Measurements from ENCODE around the gene FHOD1. TPM values are rescaled to one million over a fixed set of nuclear protein-coding genes. Genes with fewer than 3 reads are reported as not detected.

Gene FHOD1
- total RNA-seq, 4 donors from 2014 or later = 1.9 to 7.4 (median 5.3) TPM

DNA sequence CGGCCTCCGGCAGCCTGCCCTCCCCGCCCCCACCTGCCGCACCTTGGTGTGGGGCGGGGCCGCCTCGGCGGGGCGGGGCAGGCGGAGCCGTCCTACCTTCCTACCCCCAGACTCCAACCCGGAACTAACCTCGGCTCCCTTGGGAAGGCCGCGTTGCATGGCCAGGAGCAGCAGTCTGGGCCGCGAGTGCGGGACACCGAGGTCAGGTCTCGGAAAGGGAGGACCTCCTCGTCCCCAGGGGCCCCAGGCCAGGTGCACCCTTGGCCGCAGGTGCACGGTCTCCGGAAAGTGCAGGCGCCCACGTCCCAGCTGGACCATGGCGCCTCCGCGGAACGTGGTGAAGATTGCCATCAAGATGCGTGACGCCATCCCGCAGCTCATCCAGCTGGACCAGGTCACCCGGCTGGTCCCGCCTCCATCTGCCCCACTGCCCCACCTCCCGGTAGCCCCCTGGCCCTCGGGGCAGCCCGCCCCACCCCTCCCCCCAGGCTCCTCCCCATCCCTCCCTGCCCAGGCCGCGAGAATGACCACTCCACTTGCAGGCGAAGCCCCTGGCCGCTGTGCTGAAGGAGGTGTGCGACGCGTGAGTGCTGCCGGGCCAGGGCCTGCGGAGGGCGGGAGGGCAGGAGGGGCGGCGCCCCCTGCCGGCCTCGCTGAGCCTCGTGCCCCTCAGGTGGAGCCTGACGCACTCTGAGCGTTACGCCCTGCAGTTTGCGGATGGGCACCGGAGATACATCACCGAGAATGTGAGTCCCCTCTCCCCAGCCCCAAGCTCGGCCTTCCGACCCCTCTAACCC, 48.1 kb downstream of the FHOD1 start, which contains the start of gene ELMO3:
ELMO3 (plus strand) TSS at position 121 of the 797 bp plus-strand sequence; CDS start at position 317, 196 bp downstream.
- Histone ChIP-seq H3K36me3 (peaks cover 61 to 84% (median 67%) of the 10 kb centered on the region in 3 donors), H3K4me1 (peaks cover 11 to 56% (median 15%) of the 10 kb centered on the region in 3 donors), H3K4me3 (peak within 1 kb of the TSS; percentile 58 to 70 (median 63)), H3K9me3 (no peaks in the 10 kb centered on the region), H3K27me3 (no peaks in the 10 kb centered on the region), H3K27ac (peak within 1 kb of the TSS; percentile 82 to 93 (median 86))
- TF ChIP-seq POLR2A (IDR thresholded peaks at IDR 0.05) = peak in 2 of 4 donors; percentile 38 to 54
- TF ChIP-seq, protein P1, sequence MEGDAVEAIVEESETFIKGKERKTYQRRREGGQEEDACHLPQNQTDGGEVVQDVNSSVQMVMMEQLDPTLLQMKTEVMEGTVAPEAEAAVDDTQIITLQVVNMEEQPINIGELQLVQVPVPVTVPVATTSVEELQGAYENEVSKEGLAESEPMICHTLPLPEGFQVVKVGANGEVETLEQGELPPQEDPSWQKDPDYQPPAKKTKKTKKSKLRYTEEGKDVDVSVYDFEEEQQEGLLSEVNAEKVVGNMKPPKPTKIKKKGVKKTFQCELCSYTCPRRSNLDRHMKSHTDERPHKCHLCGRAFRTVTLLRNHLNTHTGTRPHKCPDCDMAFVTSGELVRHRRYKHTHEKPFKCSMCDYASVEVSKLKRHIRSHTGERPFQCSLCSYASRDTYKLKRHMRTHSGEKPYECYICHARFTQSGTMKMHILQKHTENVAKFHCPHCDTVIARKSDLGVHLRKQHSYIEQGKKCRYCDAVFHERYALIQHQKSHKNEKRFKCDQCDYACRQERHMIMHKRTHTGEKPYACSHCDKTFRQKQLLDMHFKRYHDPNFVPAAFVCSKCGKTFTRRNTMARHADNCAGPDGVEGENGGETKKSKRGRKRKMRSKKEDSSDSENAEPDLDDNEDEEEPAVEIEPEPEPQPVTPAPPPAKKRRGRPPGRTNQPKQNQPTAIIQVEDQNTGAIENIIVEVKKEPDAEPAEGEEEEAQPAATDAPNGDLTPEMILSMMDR (IDR thresholded peaks at IDR 0.05) = peak; percentile 18 to 69 (median 48)
- 34 to 52% methylated on average over 3 to 15 of the region's 61 CpGs for WGBS, 2 donors
- intact Hi-C loops (cut with DNase I) = no loop called here
- no peak for DNase-seq

DNA sequence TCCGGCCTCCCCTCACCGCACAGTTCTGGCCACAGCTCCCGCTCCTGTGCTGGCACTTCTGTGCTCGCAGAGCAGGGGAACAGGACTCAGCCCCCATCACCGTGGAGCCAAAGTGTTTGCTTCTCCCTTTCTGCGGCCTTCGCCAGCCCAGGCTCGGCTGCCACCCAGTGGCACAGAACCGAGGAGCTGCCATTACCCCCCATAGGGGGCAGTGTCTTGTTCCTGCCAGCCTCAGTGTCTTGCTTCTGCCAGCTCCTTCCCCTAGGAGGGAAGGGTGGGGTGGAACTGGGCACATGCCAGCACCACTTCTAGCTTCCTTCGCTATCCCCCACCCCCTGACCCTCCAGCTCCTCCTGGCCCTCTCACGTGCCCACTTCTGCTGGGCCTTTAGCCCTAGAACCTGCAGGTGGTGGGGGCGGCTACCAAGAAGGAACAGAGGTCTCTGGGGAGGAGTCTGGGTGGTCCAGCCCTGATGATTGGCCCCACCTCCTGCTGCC, 49.0 kb downstream of the FHOD1 start:
- Histone ChIP-seq H3K9me3 (no peaks in the 10 kb centered on the region), H3K4me1 (peaks cover 18 to 66% (median 25%) of the 10 kb centered on the region in 3 donors), H3K4me3 (peak overlapping the region in 3 of 4 donors; percentile 58 to 70 (median 64)), H3K27me3 (no peaks in the 10 kb centered on the region), H3K27ac (peak overlapping the region; percentile 82 to 93 (median 86)), H3K36me3 (peaks cover 57 to 84% (median 61%) of the 10 kb centered on the region in 3 donors)
- intact Hi-C loops (cut with DNase I) = no loop called here
- DNase-seq = no peak
- 39 to 46% methylated on average over 6 to 9 of the region's 12 CpGs for WGBS, 2 donors
- TF ChIP-seq, protein P1 (IDR thresholded peaks at IDR 0.05) = peak; percentile 36 to 90 (median 72)
- TF ChIP-seq POLR2A (IDR thresholded peaks at IDR 0.05) = no peak

DNA sequence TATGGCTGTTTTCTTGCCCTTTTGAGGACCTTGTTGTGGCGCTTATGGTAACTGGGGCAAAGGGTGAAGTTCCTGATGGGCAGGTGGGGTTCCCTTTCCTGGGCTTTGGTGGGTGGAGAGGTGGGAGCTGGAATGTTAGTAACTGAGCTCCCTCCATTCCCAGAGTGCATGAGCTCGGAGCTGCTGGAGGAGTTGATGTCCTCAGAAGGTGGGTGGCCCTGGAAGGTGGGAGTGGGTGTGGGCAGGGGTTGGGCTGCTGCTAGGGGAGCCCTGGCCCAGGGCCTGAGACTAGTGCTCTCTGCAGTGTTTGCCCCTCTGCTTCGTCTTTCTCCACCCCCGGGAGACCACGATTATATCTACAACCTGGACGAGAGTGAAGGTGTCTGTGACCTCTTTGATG, 49.6 kb downstream of the FHOD1 start:
- no peak for TF ChIP-seq POLR2A (IDR thresholded peaks at IDR 0.05)
- TF ChIP-seq, protein P1 (IDR thresholded peaks at IDR 0.05) = no peak
- Histone ChIP-seq H3K27ac (peak overlapping the region in 2 of 4 donors; percentile 85 to 93), H3K4me1 (peaks cover 24 to 72% (median 30%) of the 10 kb centered on the region in 3 donors), H3K4me3 (no peak overlapping the region), H3K27me3 (no peaks in the 10 kb centered on the region), H3K36me3 (peaks cover 51 to 82% (median 55%) of the 10 kb centered on the region in 3 donors), H3K9me3 (no peaks in the 10 kb centered on the region)
- WGBS, 2 donors = 67 to 100% methylated on average over 1 of the region's 6 CpGs
- intact Hi-C loops (cut with DNase I) = no loop called here
- no peak for DNase-seq

DNA sequence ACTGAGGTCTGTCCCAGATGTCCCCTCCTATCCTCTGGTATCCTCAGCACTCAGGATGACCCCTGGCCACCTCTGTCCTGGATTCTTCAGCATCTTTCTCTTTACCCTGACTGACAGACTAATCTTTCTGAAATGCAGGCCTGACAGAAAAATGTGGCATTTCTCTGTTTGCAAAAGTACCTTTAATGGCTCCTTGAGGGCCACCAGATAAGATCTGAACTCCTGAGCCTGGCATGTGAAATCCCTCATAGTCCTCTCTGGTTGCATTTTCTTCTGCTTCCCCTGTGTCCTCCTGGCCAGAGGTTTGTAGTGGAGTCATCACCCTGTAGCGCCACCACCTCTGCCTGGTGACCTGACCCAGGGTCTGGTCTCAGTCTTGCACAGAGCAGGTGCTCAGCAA, 50.4 kb downstream of the FHOD1 start:
- Histone ChIP-seq H3K4me3 (no peak overlapping the region), H3K9me3 (no peaks in the 10 kb centered on the region), H3K4me1 (peaks cover 28 to 77% (median 33%) of the 10 kb centered on the region in 3 donors), H3K36me3 (peaks cover 43 to 73% (median 48%) of the 10 kb centered on the region in 3 donors), H3K27ac (no peak overlapping the region), H3K27me3 (no peaks in the 10 kb centered on the region)
- TF ChIP-seq POLR2A (IDR thresholded peaks at IDR 0.05) = no peak
- TF ChIP-seq, protein P1 (IDR thresholded peaks at IDR 0.05) = no peak
- no peak for DNase-seq
- WGBS, 2 donors = no CpG with 5 or more reads among the region's 1 CpG
- intact Hi-C loops (cut with DNase I) = no loop called here

DNA sequence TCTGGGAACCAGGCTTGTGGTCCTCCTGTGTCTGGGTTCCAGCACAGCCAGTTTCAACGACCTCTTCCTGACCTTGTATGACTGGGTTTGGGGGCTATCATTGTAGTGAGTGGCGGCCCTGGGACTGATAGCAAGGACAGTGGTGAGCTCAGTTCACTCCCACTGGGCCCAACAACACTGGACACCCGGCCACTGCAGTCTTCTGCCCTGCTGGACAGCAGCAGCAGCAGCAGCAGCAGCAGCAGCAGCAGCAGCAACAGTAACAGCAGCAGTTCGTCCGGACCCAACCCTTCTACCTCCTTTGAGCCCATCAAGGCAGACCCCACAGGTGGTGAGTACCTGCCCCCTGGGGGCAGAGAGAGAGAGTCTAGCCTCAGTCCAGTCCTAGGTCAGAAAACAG, 51.6 kb downstream of the FHOD1 start:
- TF ChIP-seq, protein P1 (IDR thresholded peaks at IDR 0.05) = no peak
- TF ChIP-seq POLR2A (IDR thresholded peaks at IDR 0.05) = no peak
- H3K36me3 ChIP-seq = peaks cover 36 to 61% (median 43%) of the 10 kb centered on the region in 3 donors
- no peak for DNase-seq
- no peaks in the 10 kb centered on the region for H3K27me3 ChIP-seq
- intact Hi-C loops (cut with DNase I) = no loop called here
- no peaks in the 10 kb centered on the region for H3K9me3 ChIP-seq
- WGBS, 2 donors = 82% methylated on average over 2 of the region's 5 CpGs; no CpG with 5 or more reads in 1 of the 2 donors
- no peak overlapping the region for H3K27ac ChIP-seq
- H3K4me1 ChIP-seq = peaks cover 28 to 85% (median 38%) of the 10 kb centered on the region in 3 donors
- no peak overlapping the region for H3K4me3 ChIP-seq
